HepG2 (cell line): ENCODE results near the gene EGFL8. TPM values are rescaled to one million over a fixed set of nuclear protein-coding genes. Genes with fewer than 3 reads are reported as not detected.

Source experiments
- CREBL2 ChIP-seq: sonication (generic); formaldehyde crosslinking; IDR thresholded peaks from 2 replicates; pipeline ENCODE4 v1.8.1; 2023; ENCODE audit warnings: missing genetic modification reagents, mild to moderate bottlenecking, borderline replicate concordance
- CTCF ChIP-seq: sonication (generic); formaldehyde crosslinking; IDR thresholded peaks from 2 replicates; pipeline ENCODE4 v1.5.0; 2020; ENCODE audit warnings: mild to moderate bottlenecking, missing genetic modification reagents, moderate library complexity
- DMTF1 ChIP-seq: sonication (generic); formaldehyde crosslinking; IDR thresholded peaks from 2 replicates; pipeline ENCODE4 v1.4.0; 2020; ENCODE audit warnings: mild to moderate bottlenecking, missing genetic modification reagents
- FUBP1 ChIP-seq: sonication (generic); formaldehyde crosslinking; IDR thresholded peaks from 2 replicates; pipeline ENCODE4 v1.5.1; 2020; ENCODE audit warnings: missing genetic modification reagents, mild to moderate bottlenecking, borderline replicate concordance
- HBP1 ChIP-seq: IDR thresholded peaks from 2 replicates; pipeline ENCODE4 v1.6.1; 2016; ENCODE audit warnings: low read depth, control low read depth
- KDM6A ChIP-seq: IDR thresholded peaks from 2 replicates; pipeline ENCODE4 v1.6.1; 2016; ENCODE audit warnings: low read depth
- NR2F6 ChIP-seq, 2 experiments: IDR thresholded peaks; 2 replicates each; pipeline ENCODE4 v1.6.1; 2016; ENCODE audit warnings: antibody characterized with exemption in 1 of 2, mild to moderate bottlenecking in 1 of 2
- SMARCE1 ChIP-seq: fragments of 450-650 bp; IDR thresholded peaks from 2 replicates; pipeline ENCODE4 v1.6.1; 2017; ENCODE audit warnings: borderline replicate concordance
- SNAPC4 ChIP-seq: sonication (generic); formaldehyde crosslinking; IDR thresholded peaks from 2 replicates; pipeline ENCODE4 v1.4.0; 2020; ENCODE audit warnings: mild to moderate bottlenecking, missing genetic modification reagents
- YEATS2 ChIP-seq: sonication (generic); formaldehyde crosslinking; IDR thresholded peaks from 2 replicates; pipeline ENCODE4 v1.4.0; 2020; ENCODE audit warnings: missing genetic modification reagents, borderline replicate concordance
- ZMAT3 ChIP-seq: sonication (generic); formaldehyde crosslinking; conservative IDR thresholded peaks from 2 replicates; pipeline ENCODE4 v1.7.0; 2021; ENCODE audit warnings: missing genetic modification reagents
- ZNF580 ChIP-seq: IDR thresholded peaks from 2 replicates; pipeline ENCODE4 v1.6.1; 2016; ENCODE audit warnings: low read depth, borderline replicate concordance
- polyA plus RNA-seq, 8 experiments: library from polyadenylated mRNA; depleted of rRNA in 3 of 8; stranded (reverse) in 7 of 8; unstranded in 1 of 8; fragments of >200 nt; fragmentation: Illumina TruSeq in 4 of 8; extraction: Trizol in 4 of 8; gene quantifications; 2 replicates each; pipeline versions ENCODE4 v1.2.1 to v1.2.3, GENCODE V29; 2011 to 2016; ENCODE audit warnings: low read depth in 4 of 8, missing spikeins in 1 of 8, mixed read lengths in 1 of 8; ENCODE audit not compliant: insufficient read depth in 1 of 8
- total RNA-seq, 5 experiments: library from RNA; depleted of rRNA; stranded (reverse); fragments of >200 nt; fragmentation: Illumina TruSeq; extraction: Trizol; gene quantifications; 2 replicates each; pipeline ENCODE4 v1.2.3, GENCODE V29; 2016; ENCODE audit warnings: low read depth in 1 of 5

EGFL8 gene
- total and polyA plus RNA-seq, 2 of the 13 experiments (the other 11 are each of a cell fraction or from before 2014, with no cell fraction given), result 10.0 to 11.5 TPM

GRCh38 chr6:32194825-32195651 is 30.6 kb downstream of the EGFL8 start (continued):
- peak; percentile 63 for TF ChIP-seq CTCF (CRISPR knock-in tag)
- no peak for TF ChIP-seq KDM6A (CRISPR knock-in tag)
- no peak for TF ChIP-seq YEATS2 (CRISPR knock-in tag)
- TF ChIP-seq HBP1 (CRISPR knock-in tag), result no peak
- TF ChIP-seq CREBL2 (CRISPR knock-in tag), result 0 out of 2 replicates have a peak, but pooled peaks have one; percentile 21
- no peak for TF ChIP-seq SMARCE1
- TF ChIP-seq DMTF1 (CRISPR knock-in tag), result no peak; the same call in 1 of the 2 replicates
- no peak for TF ChIP-seq ZNF580
- peak; percentile 23; the same call in 1 of the 2 replicates for TF ChIP-seq NR2F6 (IDR thresholded peaks at IDR 0.05)
- TF ChIP-seq NR2F6 (CRISPR knock-in tag; IDR thresholded peaks at IDR 0.05), result 0 out of 2 replicates have a peak, but pooled peaks have one; percentile 5
- 0 out of 2 replicates have a peak, but pooled peaks have one; percentile 39 for TF ChIP-seq SNAPC4 (CRISPR knock-in tag)
- TF ChIP-seq FUBP1, result 0 out of 2 replicates have a peak, but pooled peaks have one; percentile 66
- no peak for TF ChIP-seq ZMAT3 (CRISPR knock-in tag)
